Measurements from ENCODE around the gene PPIG. TPM values are rescaled to one million over a fixed set of nuclear protein-coding genes. Genes with fewer than 3 reads are reported as not detected.

The PPIG gene
- total RNA-seq, 2 donors from 2014 or later: 30.9 to 68.5 TPM

- H3K27me3 ChIP-seq (replicated peaks; ENCODE audit: insufficient read depth): no peaks in the 10 kb centered on the region
- DNase-seq (ENCODE audit: low spot score) (no peak), ATAC-seq (ENCODE audit: insufficient number of reproducible peaks, low FRiP score, low read depth) (no peak)
- no peak for TF ChIP-seq CTCF (IDR thresholded peaks at IDR 0.05)
- no peak overlapping the region for H3K4me3 ChIP-seq
- H3K9me3 ChIP-seq: no peaks in the 10 kb centered on the region
- no peak overlapping the region for H3K27ac ChIP-seq
- no peaks in the 10 kb centered on the region for H3K4me1 ChIP-seq (ENCODE audit: control insufficient read depth in 1 of 2, low read depth in 2 of 2)
- H3K36me3 ChIP-seq: no peaks in the 10 kb centered on the region
These were observed 69.5 kb downstream of the PPIG start for GRCh38 chr2:169653636-169654035.

GRCh38 chr2:169656164-169656563 is 72.0 kb downstream of the PPIG start:
- H3K9me3 ChIP-seq: no peaks in the 10 kb centered on the region
- no peaks in the 10 kb centered on the region for H3K27me3 ChIP-seq (replicated peaks; ENCODE audit: insufficient read depth)
- TF ChIP-seq CTCF (IDR thresholded peaks at IDR 0.05): no peak
- no peak for DNase-seq (ENCODE audit: low spot score)
- H3K4me3 ChIP-seq: no peak overlapping the region
- no peaks in the 10 kb centered on the region for H3K4me1 ChIP-seq (ENCODE audit: control insufficient read depth in 1 of 2, low read depth in 2 of 2)
- no peak for ATAC-seq (ENCODE audit: insufficient number of reproducible peaks, low FRiP score, low read depth)
- no peak overlapping the region for H3K27ac ChIP-seq
- H3K36me3 ChIP-seq: no peaks in the 10 kb centered on the region

- ATAC-seq (ENCODE audit: insufficient number of reproducible peaks, low FRiP score, low read depth) (no peak), DNase-seq (ENCODE audit: low spot score) (no peak)
- no peaks in the 10 kb centered on the region for H3K27me3 ChIP-seq (replicated peaks; ENCODE audit: insufficient read depth)
- no peaks in the 10 kb centered on the region for H3K9me3 ChIP-seq
- no peaks in the 10 kb centered on the region for H3K4me1 ChIP-seq (ENCODE audit: control insufficient read depth in 1 of 2, low read depth in 2 of 2)
- H3K27ac ChIP-seq: no peak overlapping the region
- H3K4me3 ChIP-seq: no peak overlapping the region
- no peaks in the 10 kb centered on the region for H3K36me3 ChIP-seq
- TF ChIP-seq CTCF (IDR thresholded peaks at IDR 0.05): no peak
These were observed 74.7 kb downstream of the PPIG start for GRCh38 chr2:169658877-169659276.

- TF ChIP-seq CTCF (IDR thresholded peaks at IDR 0.05): no peak
- ATAC-seq (ENCODE audit: insufficient number of reproducible peaks, low FRiP score, low read depth) (no peak), DNase-seq (ENCODE audit: low spot score) (no peak)
- Histone ChIP-seq H3K4me1 (ENCODE audit: control insufficient read depth in 1 of 2, low read depth in 2 of 2) (no peaks in the 10 kb centered on the region), H3K27me3 (replicated peaks; ENCODE audit: insufficient read depth) (no peaks in the 10 kb centered on the region), H3K9me3 (no peaks in the 10 kb centered on the region), H3K36me3 (no peaks in the 10 kb centered on the region), H3K27ac (no peak overlapping the region), H3K4me3 (no peak overlapping the region)
These were observed 75.2 kb downstream of the PPIG start for GRCh38 chr2:169659320-169659719.

- H3K27ac ChIP-seq: no peak overlapping the region
- H3K27me3 ChIP-seq (replicated peaks; ENCODE audit: insufficient read depth): no peaks in the 10 kb centered on the region
- no peaks in the 10 kb centered on the region for H3K9me3 ChIP-seq
- H3K4me3 ChIP-seq: no peak overlapping the region
- no peaks in the 10 kb centered on the region for H3K4me1 ChIP-seq (ENCODE audit: control insufficient read depth in 1 of 2, low read depth in 2 of 2)
- no peak for DNase-seq (ENCODE audit: low spot score)
- no peaks in the 10 kb centered on the region for H3K36me3 ChIP-seq
- ATAC-seq (ENCODE audit: insufficient number of reproducible peaks, low FRiP score, low read depth): no peak
- no peak for TF ChIP-seq CTCF (IDR thresholded peaks at IDR 0.05)
These were observed 77.1 kb downstream of the PPIG start for GRCh38 chr2:169661265-169661664.

All from thoracic aorta (tissue), 2 donors.